K562 (cell line): ENCODE results near the gene IL17RC. TPM values are rescaled to one million over a fixed set of nuclear protein-coding genes. Genes with fewer than 3 reads are reported as not detected.

ENCODE experiments used
- ATF4 ChIP-seq: fragments of 450-650 bp; formaldehyde crosslinking; IDR thresholded peaks from 2 replicates; pipeline ENCODE4 v1.4.0; 2022; ENCODE audit warnings: mild to moderate bottlenecking, moderate library complexity
- CBFB ChIP-seq: sonication (generic); formaldehyde crosslinking; IDR thresholded peaks from 2 replicates; pipeline ENCODE4 v1.4.0; 2020; ENCODE audit warnings: mild to moderate bottlenecking, missing genetic modification reagents
- CBX2 ChIP-seq: fragments of 200-600 bp; sonication (generic); IDR thresholded peaks from one replicate; pipeline ENCODE4 v1.6.1; 2012; ENCODE audit warnings: mild to moderate bottlenecking, low read length, inconsistent platforms; ENCODE audit not compliant: insufficient read depth, poor library complexity, severe bottlenecking
- CC2D1A ChIP-seq: fragments of 450-650 bp; IDR thresholded peaks from 2 replicates; pipeline ENCODE4 v1.6.1; 2017; ENCODE audit warnings: mild to moderate bottlenecking
- CREB1 ChIP-seq, 2 experiments: sonication (generic) in 1 of 2; formaldehyde crosslinking in 1 of 2; IDR thresholded peaks; 2 replicates each; pipeline versions ENCODE4 v1.6.1 to v1.8.0; 2012 to 2022; ENCODE audit warnings: inconsistent platforms in 1 of 2, mild to moderate bottlenecking in 1 of 2, missing genetic modification reagents in 1 of 2, moderate library complexity in 1 of 2
- EHMT2 ChIP-seq: fragments of 450-650 bp; IDR thresholded peaks from 2 replicates; pipeline ENCODE4 v1.6.1; 2018; ENCODE audit warnings: antibody characterized with exemption
- ETV5 ChIP-seq: sonication (generic); formaldehyde crosslinking; IDR thresholded peaks from 2 replicates; pipeline ENCODE4 v1.4.0; 2020; ENCODE audit warnings: low read depth, mild to moderate bottlenecking, missing genetic modification reagents
- FUS ChIP-seq: fragments of 200-400 bp; formaldehyde crosslinking; optimal IDR thresholded peaks from 2 replicates; pipeline ENCODE3; 2017; ENCODE audit warnings: low read depth, low read length
- GATA2 ChIP-seq: sonication (generic); formaldehyde crosslinking; IDR thresholded peaks from 2 replicates; pipeline ENCODE4 v1.4.0; 2020; ENCODE audit warnings: mild to moderate bottlenecking, missing genetic modification reagents
- LEF1 ChIP-seq: fragments of 450-650 bp; IDR thresholded peaks from 2 replicates; pipeline ENCODE4 v1.6.1; 2016; ENCODE audit warnings: mild to moderate bottlenecking
- MAX ChIP-seq: sonication (generic); formaldehyde crosslinking; IDR thresholded peaks from 2 replicates; pipeline ENCODE4 v1.9.0; 2022; ENCODE audit warnings: mild to moderate bottlenecking, missing genetic modification reagents
- MITF ChIP-seq: IDR thresholded peaks from 2 replicates; pipeline ENCODE4 v1.6.1; 2014; ENCODE audit warnings: antibody characterized with exemption
- PKNOX1 ChIP-seq: fragments of 450-650 bp; IDR thresholded peaks from 2 replicates; pipeline ENCODE4 v1.6.1; 2016
- RNF2 ChIP-seq: sonication (generic); IDR thresholded peaks from 2 replicates; pipeline ENCODE4 v1.6.1; 2016
- SMARCA4 ChIP-seq: fragments of 450-650 bp; IDR thresholded peaks from 2 replicates; pipeline ENCODE4 v1.6.1; 2016
- SMARCA5 ChIP-seq: fragments of 450-650 bp; IDR thresholded peaks from 2 replicates; pipeline ENCODE4 v1.6.1; 2016
- TEAD1 ChIP-seq, 2 experiments: fragments of 450-650 bp in 1 of 2; sonication (generic) in 1 of 2; formaldehyde crosslinking; IDR thresholded peaks; 2 replicates each; pipeline versions ENCODE4 v1.4.0 to v1.8.0; 2020 to 2022; ENCODE audit warnings: mild to moderate bottlenecking in 2 of 2, missing genetic modification reagents in 1 of 2
- TSC22D4 ChIP-seq: fragments of 450-650 bp; IDR thresholded peaks from 2 replicates; pipeline ENCODE4 v1.6.1; 2016; ENCODE audit warnings: missing genetic modification characterization, missing biosample characterization, control low read depth
- ZNF384 ChIP-seq: IDR thresholded peaks from 2 replicates; pipeline ENCODE4 v1.6.1; 2012; ENCODE audit warnings: low read depth, low read length, improper control_type of control experiment
- ZNF395 ChIP-seq: fragments of 200-800 bp; sonication (Bioruptor generic); IDR thresholded peaks from 2 replicates; pipeline ENCODE4 v1.6.1; 2017; ENCODE audit warnings: missing genetic modification characterization, missing compliant biosample characterization
- ZNF445 ChIP-seq: fragments of 250-450 bp; sonication (Bioruptor Pico); IDR thresholded peaks from 2 replicates; pipeline ENCODE4 v1.4.0; 2020; ENCODE audit warnings: low read depth, mild to moderate bottlenecking, moderate library complexity
- ZNF57 ChIP-seq: fragments of 450-650 bp; formaldehyde crosslinking; IDR thresholded peaks from 2 replicates; pipeline ENCODE4 v1.4.0; 2020; ENCODE audit warnings: mild to moderate bottlenecking, moderate library complexity
- ZNF76 ChIP-seq: fragments of 250-450 bp; sonication (Bioruptor Pico); IDR thresholded peaks from 2 replicates; pipeline ENCODE4 v1.4.0; 2020; ENCODE audit warnings: mild to moderate bottlenecking, moderate library complexity, borderline replicate concordance
- ZNF780A ChIP-seq: fragments of 250-450 bp; sonication (Bioruptor Pico); IDR thresholded peaks from 2 replicates; pipeline ENCODE4 v1.5.0; 2021; ENCODE audit warnings: mild to moderate bottlenecking
- polyA plus RNA-seq, 8 experiments: library from polyadenylated mRNA; depleted of rRNA in 4 of 8; stranded (reverse) in 5 of 8; unstranded in 3 of 8; fragments of >200 nt; fragmentation: Nextera tagmentation in 2 of 8; fragmentation: Illumina TruSeq in 1 of 8; extraction: Ambion mirVana in 2 of 8; extraction: Trizol in 1 of 8; gene quantifications; 2 replicates each; pipeline versions ENCODE4 v1.2.1 to v1.2.3, GENCODE V29; 2011 to 2014; ENCODE audit warnings: inconsistent platforms in 1 of 8, missing spikeins in 1 of 8
- total RNA-seq, 7 experiments: library from RNA; depleted of rRNA in 6 of 7; stranded (reverse); fragments of >200 nt in 6 of 7; fragmentation: Illumina TruSeq in 2 of 7; extraction: Trizol in 2 of 7; gene quantifications; 2 replicates each; pipeline versions ENCODE4 v1.2.1 to v1.2.3, GENCODE V29; 2011 to 2021; ENCODE audit warnings: low replicate concordance in 1 of 7

Gene IL17RC
- total and polyA plus RNA-seq, 9 of the 15 experiments (the other 6 are each of a cell fraction or from before 2014, with no cell fraction given), result 0.15 to 11.4 (median 7.1) TPM; not detected in 1

- TF ChIP-seq LEF1 (no peak), PKNOX1 (0 out of 2 replicates have a peak, but pooled peaks have one; percentile 1), GATA2 (CRISPR knock-in tag) (no peak; the same call in 1 of the 2 replicates), ZNF445 (no peak), TEAD1 (CRISPR knock-in tag; IDR thresholded peaks at IDR 0.05) (no peak), EHMT2 (no peak), MAX (CRISPR knock-in tag) (peak; percentile 53; the same call in 1 of the 2 replicates), ZNF76 (CRISPR knock-in tag) (no peak), CBX2 (no peak), SMARCA4 (peak; percentile 78; the same call in 1 of the 2 replicates), MITF (no peak), CREB1 (IDR thresholded peaks at IDR 0.05) (no peak), CREB1 (CRISPR knock-in tag; IDR thresholded peaks at IDR 0.05) (no peak), FUS (no peak), ZNF395 (no peak), ZNF780A (no peak), RNF2 (no peak), CC2D1A (no peak; the same call in 1 of the 2 replicates), ZNF384 (no peak), ETV5 (CRISPR knock-in tag) (no peak), TSC22D4 (no peak), ATF4 (CRISPR knock-in tag) (no peak), SMARCA5 (no peak), CBFB (CRISPR knock-in tag) (no peak), ZNF57 (CRISPR knock-in tag) (no peak)
These were observed 4.5 kb upstream of the IL17RC start (continued) for GRCh38 chr3:9912294-9912935.
